GM18505 (cell line): ENCODE data around the gene MINDY2.
"Not testable (repeated sequence)": the region's sequence is repeated elsewhere in the genome, so short reads cannot be mapped to it uniquely, and the experiment has no call there.

Source experiments
- ATAC-seq: cut with Tn5 transposase; IDR thresholded peaks from one replicate; pipeline ENCODE4 v1.9.1; 2021; ENCODE audit not compliant: unreplicated experiment
- POLR2A ChIP-seq: IDR thresholded peaks from 4 replicates; pipeline ENCODE4 v1.6.1; 2011; ENCODE audit warnings: borderline replicate concordance; ENCODE audit not compliant: insufficient read depth, insufficient read length; ENCODE audit errors: extremely low read depth

Gene MINDY2

GRCh38 chr15:58797505-58797904 is 26.4 kb downstream of the MINDY2 start:
- no peak for ATAC-seq
- no peak for TF ChIP-seq POLR2A

GRCh38 chr15:58805095-58805494 is 34.0 kb downstream of the MINDY2 start:
- TF ChIP-seq POLR2A: no peak
- ATAC-seq: no peak

GRCh38 chr15:58823267-58823666 is 52.2 kb downstream of the MINDY2 start:
- ATAC-seq: not testable (repeated sequence)

- no peak for ATAC-seq
These were observed 59.5 kb downstream of the MINDY2 start for GRCh38 chr15:58830556-58830955.

GRCh38 chr15:58833681-58834426 is 62.8 kb downstream of the MINDY2 start:
- ATAC-seq: not testable (repeated sequence)

More at GRCh38 chr15:58830556-58830955, 59.5 kb downstream of the MINDY2 start:
- no peak for TF ChIP-seq POLR2A

GRCh38 chr15:58839485-58839884 is 68.4 kb downstream of the MINDY2 start:
- no peak for TF ChIP-seq POLR2A

GRCh38 chr15:58840048-58840447 is 68.9 kb downstream of the MINDY2 start:
- ATAC-seq: no peak
- TF ChIP-seq POLR2A: no peak

More at GRCh38 chr15:58839485-58839884, 68.4 kb downstream of the MINDY2 start:
- no peak for ATAC-seq

GRCh38 chr15:58842713-58843396 is 71.8 kb downstream of the MINDY2 start:
- ATAC-seq: no peak
- no peak for TF ChIP-seq POLR2A

GRCh38 chr15:58851205-58851604 is 80.1 kb downstream of the MINDY2 start:
- not testable (repeated sequence) for ATAC-seq

- TF ChIP-seq POLR2A: no peak
- ATAC-seq: no peak
These were observed 81.2 kb downstream of the MINDY2 start for GRCh38 chr15:58852347-58852746.

GRCh38 chr15:58854593-58854992 is 83.5 kb downstream of the MINDY2 start:
- no peak for TF ChIP-seq POLR2A

GRCh38 chr15:58856086-58856485 is 85.0 kb downstream of the MINDY2 start:
- TF ChIP-seq POLR2A: no peak
- ATAC-seq: no peak

More at GRCh38 chr15:58854593-58854992, 83.5 kb downstream of the MINDY2 start:
- ATAC-seq: no peak

- not testable (repeated sequence) for ATAC-seq
These were observed 85.5 kb downstream of the MINDY2 start for GRCh38 chr15:58856621-58857020.

GRCh38 chr15:58862326-58862725 is 91.2 kb downstream of the MINDY2 start:
- TF ChIP-seq POLR2A: no peak

More at GRCh38 chr15:58862326-58862725, 91.2 kb downstream of the MINDY2 start:
- no peak for ATAC-seq
